Ishikawa (cell line): ENCODE measurements around the gene MAFF.

Experiments
- CEBPB ChIP-seq: IDR thresholded peaks from 2 replicates; pipeline ENCODE4 v1.6.1; 2012
- CREB1 ChIP-seq: IDR thresholded peaks from 2 replicates; pipeline ENCODE4 v1.6.1; 2012; ENCODE audit warnings: low read depth
- EGR1 ChIP-seq: IDR thresholded peaks from 2 replicates; pipeline ENCODE4 v1.6.1; 2012
- EP300 ChIP-seq: IDR thresholded peaks from 2 replicates; pipeline ENCODE4 v1.6.1; 2012; ENCODE audit warnings: borderline replicate concordance
- FOXM1 ChIP-seq: IDR thresholded peaks from 2 replicates; pipeline ENCODE4 v1.6.1; 2012; ENCODE audit warnings: low read depth, borderline replicate concordance
- NFIC ChIP-seq: IDR thresholded peaks from 2 replicates; pipeline ENCODE4 v1.6.1; 2012
- RAD21 ChIP-seq: IDR thresholded peaks from 2 replicates; pipeline ENCODE4 v1.6.1; 2012; ENCODE audit warnings: low read depth
- TAF1 ChIP-seq: IDR thresholded peaks from 2 replicates; pipeline ENCODE4 v1.6.1; 2012; ENCODE audit warnings: low read depth, mild to moderate bottlenecking
- TCF12 ChIP-seq: IDR thresholded peaks from 2 replicates; pipeline ENCODE4 v1.6.1; 2012; ENCODE audit warnings: low read depth
- TEAD4 ChIP-seq: IDR thresholded peaks from 2 replicates; pipeline ENCODE4 v1.6.1; 2012
- YY1 ChIP-seq: IDR thresholded peaks from 2 replicates; pipeline ENCODE4 v1.6.1; 2012; ENCODE audit warnings: low read depth
- ZBTB7A ChIP-seq: IDR thresholded peaks from 2 replicates; pipeline ENCODE4 v1.6.1; 2012; ENCODE audit warnings: low read depth
- TF ChIP-seq, protein P1 (sequence below): IDR thresholded peaks from 2 replicates; pipeline ENCODE4 v1.6.1; 2012
- TF ChIP-seq, protein P2 (sequence below): IDR thresholded peaks from 2 replicates; pipeline ENCODE4 v1.6.1; 2012
- TF ChIP-seq, protein P3 (sequence below): IDR thresholded peaks from 2 replicates; pipeline ENCODE4 v1.6.1; 2012; ENCODE audit warnings: low read depth, mild to moderate bottlenecking

MAFF gene

DNA sequence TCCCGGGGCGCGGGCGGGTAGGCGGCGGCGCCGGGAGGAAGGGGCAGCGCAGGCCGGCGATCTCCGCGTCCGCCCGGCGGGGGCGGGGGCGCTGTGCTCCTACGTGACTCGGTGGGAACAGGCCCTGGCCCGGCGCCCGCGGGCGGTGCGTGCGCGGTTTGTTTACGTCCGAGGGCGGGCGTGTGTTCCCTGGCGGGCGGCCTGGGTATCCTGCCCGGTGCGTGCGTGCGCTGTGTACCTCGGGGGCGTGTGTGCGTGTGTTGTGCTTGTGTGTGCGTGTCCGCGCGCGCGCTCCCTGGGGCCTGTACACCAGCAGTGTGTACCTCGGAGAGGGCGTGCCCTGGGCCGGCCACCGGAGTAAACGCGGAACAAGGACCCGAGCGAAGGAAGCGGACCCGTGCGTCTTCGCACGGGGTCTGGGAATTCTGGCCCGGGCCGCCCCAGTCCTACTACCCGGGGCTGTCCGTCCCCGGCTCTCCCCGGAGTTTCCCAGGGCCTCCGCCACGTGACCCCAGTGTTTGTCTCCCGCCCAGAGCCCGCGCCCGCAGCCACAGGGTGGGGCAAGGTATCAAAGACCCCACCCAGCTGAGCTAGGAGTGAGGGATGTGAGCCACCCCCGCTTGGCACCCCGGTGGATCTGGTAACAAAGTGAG lies 769 bp downstream of the MAFF start:
- TF ChIP-seq CEBPB (no peak), YY1 (no peak), TCF12 (no peak), EGR1 (peak; percentile 17; the same call in 1 of the 2 replicates), FOXM1 (no peak), TAF1 (0 out of 2 replicates have a peak, but pooled peaks have one; percentile 35), ZBTB7A (peak; percentile 42), NFIC (peak; percentile 58)
- TF ChIP-seq, protein P1, sequence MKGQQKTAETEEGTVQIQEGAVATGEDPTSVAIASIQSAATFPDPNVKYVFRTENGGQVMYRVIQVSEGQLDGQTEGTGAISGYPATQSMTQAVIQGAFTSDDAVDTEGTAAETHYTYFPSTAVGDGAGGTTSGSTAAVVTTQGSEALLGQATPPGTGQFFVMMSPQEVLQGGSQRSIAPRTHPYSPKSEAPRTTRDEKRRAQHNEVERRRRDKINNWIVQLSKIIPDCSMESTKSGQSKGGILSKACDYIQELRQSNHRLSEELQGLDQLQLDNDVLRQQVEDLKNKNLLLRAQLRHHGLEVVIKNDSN: peak; percentile 90
- TF ChIP-seq, protein P2, sequence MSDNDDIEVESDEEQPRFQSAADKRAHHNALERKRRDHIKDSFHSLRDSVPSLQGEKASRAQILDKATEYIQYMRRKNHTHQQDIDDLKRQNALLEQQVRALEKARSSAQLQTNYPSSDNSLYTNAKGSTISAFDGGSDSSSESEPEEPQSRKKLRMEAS: peak; percentile 45; the same call in 1 of the 2 replicates

DNA sequence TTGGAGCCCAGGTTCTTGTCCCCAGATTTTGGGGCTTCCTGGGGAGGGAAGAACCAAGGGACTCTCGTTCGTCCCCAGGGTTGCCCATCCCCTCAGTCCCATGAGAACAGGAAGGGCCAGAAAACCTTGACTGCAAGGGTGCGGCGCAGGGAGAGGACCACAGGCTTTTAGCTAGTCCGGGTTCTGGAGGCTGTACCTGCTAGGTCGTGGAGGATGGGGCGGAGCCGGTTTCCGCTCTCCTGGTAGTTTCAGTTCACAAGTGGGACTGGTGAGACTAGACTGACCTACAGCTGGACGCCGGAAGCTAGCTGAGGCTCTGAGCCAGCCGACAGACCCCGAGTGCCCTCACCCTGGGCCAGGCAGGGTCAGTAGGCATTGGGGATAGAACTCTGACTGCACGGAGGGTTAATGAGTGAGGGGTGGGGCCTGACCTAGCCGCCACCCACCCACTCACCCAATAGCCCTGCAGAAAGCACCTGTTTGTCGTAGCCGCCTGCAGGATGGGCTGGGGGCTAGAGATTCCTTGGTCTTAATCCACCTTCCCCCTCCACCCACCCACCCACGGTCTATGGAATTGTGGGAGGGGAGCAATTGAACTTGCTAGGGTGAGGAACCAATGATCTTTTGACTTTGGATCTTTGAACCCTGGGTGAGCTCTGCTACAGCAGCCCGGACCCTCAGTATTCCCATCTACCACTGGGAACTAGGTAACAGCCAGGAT lies 1.5 kb downstream of the MAFF start:
- TF ChIP-seq TAF1 (no peak), CEBPB (no peak), NFIC (no peak), EP300 (no peak), ZBTB7A (0 out of 2 replicates have a peak, but pooled peaks have one; percentile 4)
- TF ChIP-seq, protein P3, sequence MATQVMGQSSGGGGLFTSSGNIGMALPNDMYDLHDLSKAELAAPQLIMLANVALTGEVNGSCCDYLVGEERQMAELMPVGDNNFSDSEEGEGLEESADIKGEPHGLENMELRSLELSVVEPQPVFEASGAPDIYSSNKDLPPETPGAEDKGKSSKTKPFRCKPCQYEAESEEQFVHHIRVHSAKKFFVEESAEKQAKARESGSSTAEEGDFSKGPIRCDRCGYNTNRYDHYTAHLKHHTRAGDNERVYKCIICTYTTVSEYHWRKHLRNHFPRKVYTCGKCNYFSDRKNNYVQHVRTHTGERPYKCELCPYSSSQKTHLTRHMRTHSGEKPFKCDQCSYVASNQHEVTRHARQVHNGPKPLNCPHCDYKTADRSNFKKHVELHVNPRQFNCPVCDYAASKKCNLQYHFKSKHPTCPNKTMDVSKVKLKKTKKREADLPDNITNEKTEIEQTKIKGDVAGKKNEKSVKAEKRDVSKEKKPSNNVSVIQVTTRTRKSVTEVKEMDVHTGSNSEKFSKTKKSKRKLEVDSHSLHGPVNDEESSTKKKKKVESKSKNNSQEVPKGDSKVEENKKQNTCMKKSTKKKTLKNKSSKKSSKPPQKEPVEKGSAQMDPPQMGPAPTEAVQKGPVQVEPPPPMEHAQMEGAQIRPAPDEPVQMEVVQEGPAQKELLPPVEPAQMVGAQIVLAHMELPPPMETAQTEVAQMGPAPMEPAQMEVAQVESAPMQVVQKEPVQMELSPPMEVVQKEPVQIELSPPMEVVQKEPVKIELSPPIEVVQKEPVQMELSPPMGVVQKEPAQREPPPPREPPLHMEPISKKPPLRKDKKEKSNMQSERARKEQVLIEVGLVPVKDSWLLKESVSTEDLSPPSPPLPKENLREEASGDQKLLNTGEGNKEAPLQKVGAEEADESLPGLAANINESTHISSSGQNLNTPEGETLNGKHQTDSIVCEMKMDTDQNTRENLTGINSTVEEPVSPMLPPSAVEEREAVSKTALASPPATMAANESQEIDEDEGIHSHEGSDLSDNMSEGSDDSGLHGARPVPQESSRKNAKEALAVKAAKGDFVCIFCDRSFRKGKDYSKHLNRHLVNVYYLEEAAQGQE: no peak

DNA sequence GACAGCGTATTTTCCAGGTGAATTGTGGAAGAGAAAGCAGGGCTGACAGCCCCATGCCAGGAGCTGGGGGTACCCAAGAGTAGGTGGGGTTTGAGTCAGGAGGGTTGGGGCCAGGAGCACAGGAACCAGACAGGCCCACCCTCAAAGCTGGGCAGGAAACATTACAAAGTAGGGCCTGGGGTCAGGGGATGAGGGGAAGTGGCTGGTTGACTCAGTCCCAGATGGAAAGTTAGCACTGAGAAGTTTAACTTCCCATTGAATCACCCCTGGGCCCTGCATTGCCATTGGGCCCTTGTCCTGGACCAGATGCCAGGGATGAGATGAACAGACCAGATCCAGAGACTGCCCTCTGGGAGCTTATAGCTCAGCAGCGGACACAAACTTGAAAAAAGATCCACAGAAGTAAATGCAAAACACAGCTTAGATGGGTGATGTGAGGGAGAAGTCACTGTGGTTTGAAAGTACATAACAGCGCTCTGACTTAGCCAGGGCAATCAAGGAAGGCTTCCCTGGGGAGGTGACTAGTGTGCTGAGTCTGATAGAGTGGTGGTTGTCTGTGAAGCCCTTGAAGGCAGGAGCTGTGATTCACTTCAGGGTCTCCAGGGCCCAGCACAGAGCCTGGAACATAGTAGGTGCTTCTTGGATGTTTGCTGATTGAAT lies 2.2 kb downstream of the MAFF start:
- TF ChIP-seq CREB1: no peak
- no peak for TF ChIP-seq YY1
- TF ChIP-seq, protein P2: no peak
- TF ChIP-seq, protein P1: no peak
- no peak for TF ChIP-seq TAF1
- TF ChIP-seq ZBTB7A: no peak
- TF ChIP-seq NFIC: no peak
- no peak for TF ChIP-seq EGR1
- no peak for TF ChIP-seq TCF12
- TF ChIP-seq, protein P3: no peak
- TF ChIP-seq CEBPB: no peak
- no peak for TF ChIP-seq FOXM1
- TF ChIP-seq TEAD4: no peak
- no peak for TF ChIP-seq EP300
- no peak for TF ChIP-seq RAD21

DNA sequence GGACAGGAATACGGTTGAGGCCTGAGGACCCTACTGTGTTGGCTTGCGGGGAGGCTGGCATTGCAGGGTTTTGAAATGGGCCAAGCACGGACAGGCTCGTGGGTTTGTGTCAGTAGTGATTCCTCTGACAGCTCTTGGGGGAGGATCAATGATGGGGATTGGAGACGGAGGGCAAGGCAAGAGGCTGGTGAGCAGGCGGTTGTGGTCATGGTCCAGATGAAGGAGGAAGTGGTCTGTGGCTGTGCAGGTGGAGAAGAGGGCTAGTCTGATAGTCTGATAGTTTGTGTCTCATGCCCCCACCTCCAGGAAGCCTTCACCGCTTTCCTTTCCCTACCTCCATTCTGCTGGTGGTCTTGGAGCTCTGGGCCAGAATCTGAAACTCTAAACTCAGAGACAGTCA lies 3.0 kb downstream of the MAFF start:
- TF ChIP-seq TAF1: no peak
- TF ChIP-seq CEBPB: no peak
- TF ChIP-seq, protein P1: no peak
- TF ChIP-seq ZBTB7A: no peak
- no peak for TF ChIP-seq EGR1
- TF ChIP-seq RAD21: no peak
- no peak for TF ChIP-seq YY1
- TF ChIP-seq, protein P2: no peak
- TF ChIP-seq CREB1: no peak
- TF ChIP-seq FOXM1: no peak
